Neural cell (in vitro differentiated cells): ENCODE data around the gene CACNA1C. TPM values are rescaled to one million over a fixed set of nuclear protein-coding genes. Genes with fewer than 3 reads are reported as not detected.

ENCODE experiments used
- H2AFZ ChIP-seq: fragments of 200-600, 300-800 bp; sonication (generic), shearing (Covaris generic); 2 replicates; pipeline ENCODE4 v1.6.0; 2014; ENCODE audit warnings: low read depth, mild to moderate bottlenecking, antibody characterized with exemption, low read length, moderate library complexity
- H3F3A ChIP-seq: fragments of 200-600 bp; shearing (Covaris generic); 2 replicates; pipeline ENCODE4 v1.6.1; 2016; ENCODE audit warnings: mild to moderate bottlenecking, moderate library complexity, mixed read lengths, antibody characterized with exemption, low read length; ENCODE audit not compliant: insufficient read depth, poor library complexity, severe bottlenecking
- H3K27ac ChIP-seq: fragments of 200-600, 300-800 bp; sonication (generic), shearing (Covaris generic); 2 replicates; pipeline ENCODE4 v1.5.1; 2014; ENCODE audit warnings: mild to moderate bottlenecking, low read length, moderate library complexity
- H3K27me3 ChIP-seq: fragments of 300-800, 200-600 bp; sonication (generic), shearing (Covaris generic); 2 replicates; pipeline ENCODE4 v1.6.0; 2014; ENCODE audit warnings: mild to moderate bottlenecking, low read depth, low read length, moderate library complexity; ENCODE audit not compliant: insufficient read depth
- H3K36me3 ChIP-seq: fragments of 300-800, 200-600 bp; sonication (generic), shearing (Covaris generic); 2 replicates; pipeline ENCODE4 v1.5.1; 2014; ENCODE audit warnings: mild to moderate bottlenecking, antibody characterized with exemption, low read length, moderate library complexity; ENCODE audit not compliant: insufficient read depth
- H3K4me2 ChIP-seq: fragments of 300-800, 200-600 bp; sonication (generic), shearing (Covaris generic); 2 replicates; pipeline ENCODE4 v1.6.0; 2014; ENCODE audit warnings: mild to moderate bottlenecking, low read length
- H3K4me3 ChIP-seq: fragments of 300-800, 200-600 bp; sonication (generic), shearing (Covaris generic); 2 replicates; pipeline ENCODE4 v1.5.1; 2014; ENCODE audit warnings: mild to moderate bottlenecking, low read length, moderate library complexity
- H3K79me2 ChIP-seq: fragments of 200-600 bp; shearing (Covaris generic); replicated peaks from 2 replicates; pipeline ENCODE4 v1.6.0; 2014; ENCODE audit warnings: mild to moderate bottlenecking, low read length, moderate library complexity; ENCODE audit not compliant: insufficient read depth
- H3K9ac ChIP-seq: fragments of 300-800, 200-600 bp; sonication (generic), shearing (Covaris generic); 2 replicates; pipeline ENCODE4 v1.6.1; 2016; ENCODE audit warnings: mild to moderate bottlenecking, low read length, mixed read lengths
- H3K9me2 ChIP-seq: fragments of 200-600 bp; shearing (Covaris generic); 2 replicates; pipeline ENCODE4 v1.6.1; 2016; ENCODE audit warnings: mild to moderate bottlenecking, low read length, mixed read lengths; ENCODE audit not compliant: insufficient read depth
- H3K9me3 ChIP-seq: fragments of 200-600, 300-800 bp; sonication (generic), shearing (Covaris generic); 2 replicates; pipeline ENCODE4 v1.6.1; 2016; ENCODE audit warnings: mild to moderate bottlenecking, mixed run types, low read length, moderate library complexity, mixed read lengths
- H4K20me1 ChIP-seq: fragments of 200-600 bp; shearing (Covaris generic); 2 replicates; pipeline ENCODE4 v1.6.1; 2016; ENCODE audit warnings: mild to moderate bottlenecking, mixed run types; ENCODE audit not compliant: insufficient read depth
- EP300 ChIP-seq: fragments of 450-650 bp; conservative IDR thresholded peaks from 2 replicates; pipeline ENCODE4 v1.6.1; 2014; ENCODE audit warnings: antibody characterized with exemption, mild to moderate bottlenecking, moderate library complexity; ENCODE audit not compliant: poor library complexity, severe bottlenecking
- EZH2 ChIP-seq: fragments of 200-600, 300-800 bp; shearing (Covaris generic), sonication (generic); IDR thresholded peaks from 2 replicates; pipeline ENCODE4 v1.6.1; 2014; ENCODE audit warnings: antibody characterized with exemption, low read length, borderline replicate concordance, mild to moderate bottlenecking; ENCODE audit not compliant: insufficient read depth, poor library complexity, severe bottlenecking
- MXI1 ChIP-seq: fragments of 450-650 bp; conservative IDR thresholded peaks from 2 replicates; pipeline ENCODE4 v1.6.1; 2014; ENCODE audit warnings: antibody characterized with exemption, mild to moderate bottlenecking; ENCODE audit not compliant: poor library complexity, severe bottlenecking
- POLR2AphosphoS5 ChIP-seq: IDR thresholded peaks from 2 replicates; pipeline ENCODE4 v1.6.1; 2012
- RAD21 ChIP-seq: fragments of 450-650 bp; conservative IDR thresholded peaks from 2 replicates; pipeline ENCODE4 v1.6.1; 2014; ENCODE audit warnings: antibody characterized with exemption, mild to moderate bottlenecking, moderate library complexity
- SMC3 ChIP-seq: fragments of 450-650 bp; conservative IDR thresholded peaks from 2 replicates; pipeline ENCODE4 v1.6.1; 2014; ENCODE audit warnings: antibody characterized with exemption, mild to moderate bottlenecking, moderate library complexity; ENCODE audit not compliant: poor library complexity
- TAF1 ChIP-seq: IDR thresholded peaks from 2 replicates; pipeline ENCODE4 v1.6.1; 2012; ENCODE audit warnings: low read depth
- polyA plus RNA-seq: library from polyadenylated mRNA; depleted of rRNA; stranded (reverse); fragments of >200 nt; gene quantifications from 2 replicates; pipeline ENCODE4 v1.2.3, GENCODE V29; 2014
- TF ChIP-seq, protein P1 (sequence below): fragments of 450-650 bp; IDR thresholded peaks from 2 replicates; pipeline ENCODE4 v1.5.1; 2014; ENCODE audit warnings: antibody characterized with exemption, mild to moderate bottlenecking, moderate library complexity; ENCODE audit not compliant: poor library complexity, severe bottlenecking
- TF ChIP-seq, protein P2 (sequence below): IDR thresholded peaks from 2 replicates; pipeline ENCODE4 v1.6.1; 2012; ENCODE audit warnings: borderline replicate concordance

Gene CACNA1C
- polyA plus RNA-seq, 1 donor from 2014 or later: 9.7 TPM

DNA sequence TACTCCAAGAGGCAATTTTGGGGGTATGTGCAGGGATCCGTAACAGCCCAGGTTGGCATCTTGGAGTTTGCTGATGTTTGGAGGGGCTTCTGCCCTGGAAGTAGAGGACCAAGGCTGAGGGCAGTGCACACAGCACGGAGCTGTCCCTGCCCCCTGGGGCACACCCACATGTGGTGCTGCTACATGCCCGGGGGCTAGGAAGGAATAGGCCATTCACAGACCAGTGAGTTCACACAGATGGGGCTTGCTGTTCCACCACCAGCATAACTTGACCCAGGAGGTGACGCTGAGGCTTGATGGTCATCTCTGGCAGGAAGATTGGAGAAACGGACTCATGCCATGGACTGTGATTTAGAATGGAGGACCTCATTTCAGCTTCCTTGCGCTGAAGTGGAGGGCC, 510.9 kb downstream of the CACNA1C start:
- Histone ChIP-seq H3K27me3 (no peaks in the 10 kb centered on the region), H3K4me3 (no peak overlapping the region), H3F3A (no peaks in the 10 kb centered on the region), H2AFZ (no peak overlapping the region), H3K9me2 (no peaks in the 10 kb centered on the region), H3K79me2 (no peaks in the 10 kb centered on the region), H3K36me3 (no peaks in the 10 kb centered on the region), H3K9ac (no peak overlapping the region), H3K9me3 (no peaks in the 10 kb centered on the region), H3K27ac (no peak overlapping the region), H4K20me1 (no peaks in the 10 kb centered on the region), H3K4me2 (no peak overlapping the region)
- TF ChIP-seq SMC3 (no peak), EP300 (no peak), MXI1 (no peak), TAF1 (no peak), RAD21 (no peak), EZH2 (no peak), POLR2AphosphoS5 (no peak)
- TF ChIP-seq, protein P1, sequence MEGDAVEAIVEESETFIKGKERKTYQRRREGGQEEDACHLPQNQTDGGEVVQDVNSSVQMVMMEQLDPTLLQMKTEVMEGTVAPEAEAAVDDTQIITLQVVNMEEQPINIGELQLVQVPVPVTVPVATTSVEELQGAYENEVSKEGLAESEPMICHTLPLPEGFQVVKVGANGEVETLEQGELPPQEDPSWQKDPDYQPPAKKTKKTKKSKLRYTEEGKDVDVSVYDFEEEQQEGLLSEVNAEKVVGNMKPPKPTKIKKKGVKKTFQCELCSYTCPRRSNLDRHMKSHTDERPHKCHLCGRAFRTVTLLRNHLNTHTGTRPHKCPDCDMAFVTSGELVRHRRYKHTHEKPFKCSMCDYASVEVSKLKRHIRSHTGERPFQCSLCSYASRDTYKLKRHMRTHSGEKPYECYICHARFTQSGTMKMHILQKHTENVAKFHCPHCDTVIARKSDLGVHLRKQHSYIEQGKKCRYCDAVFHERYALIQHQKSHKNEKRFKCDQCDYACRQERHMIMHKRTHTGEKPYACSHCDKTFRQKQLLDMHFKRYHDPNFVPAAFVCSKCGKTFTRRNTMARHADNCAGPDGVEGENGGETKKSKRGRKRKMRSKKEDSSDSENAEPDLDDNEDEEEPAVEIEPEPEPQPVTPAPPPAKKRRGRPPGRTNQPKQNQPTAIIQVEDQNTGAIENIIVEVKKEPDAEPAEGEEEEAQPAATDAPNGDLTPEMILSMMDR: no peak
- TF ChIP-seq, protein P2, sequence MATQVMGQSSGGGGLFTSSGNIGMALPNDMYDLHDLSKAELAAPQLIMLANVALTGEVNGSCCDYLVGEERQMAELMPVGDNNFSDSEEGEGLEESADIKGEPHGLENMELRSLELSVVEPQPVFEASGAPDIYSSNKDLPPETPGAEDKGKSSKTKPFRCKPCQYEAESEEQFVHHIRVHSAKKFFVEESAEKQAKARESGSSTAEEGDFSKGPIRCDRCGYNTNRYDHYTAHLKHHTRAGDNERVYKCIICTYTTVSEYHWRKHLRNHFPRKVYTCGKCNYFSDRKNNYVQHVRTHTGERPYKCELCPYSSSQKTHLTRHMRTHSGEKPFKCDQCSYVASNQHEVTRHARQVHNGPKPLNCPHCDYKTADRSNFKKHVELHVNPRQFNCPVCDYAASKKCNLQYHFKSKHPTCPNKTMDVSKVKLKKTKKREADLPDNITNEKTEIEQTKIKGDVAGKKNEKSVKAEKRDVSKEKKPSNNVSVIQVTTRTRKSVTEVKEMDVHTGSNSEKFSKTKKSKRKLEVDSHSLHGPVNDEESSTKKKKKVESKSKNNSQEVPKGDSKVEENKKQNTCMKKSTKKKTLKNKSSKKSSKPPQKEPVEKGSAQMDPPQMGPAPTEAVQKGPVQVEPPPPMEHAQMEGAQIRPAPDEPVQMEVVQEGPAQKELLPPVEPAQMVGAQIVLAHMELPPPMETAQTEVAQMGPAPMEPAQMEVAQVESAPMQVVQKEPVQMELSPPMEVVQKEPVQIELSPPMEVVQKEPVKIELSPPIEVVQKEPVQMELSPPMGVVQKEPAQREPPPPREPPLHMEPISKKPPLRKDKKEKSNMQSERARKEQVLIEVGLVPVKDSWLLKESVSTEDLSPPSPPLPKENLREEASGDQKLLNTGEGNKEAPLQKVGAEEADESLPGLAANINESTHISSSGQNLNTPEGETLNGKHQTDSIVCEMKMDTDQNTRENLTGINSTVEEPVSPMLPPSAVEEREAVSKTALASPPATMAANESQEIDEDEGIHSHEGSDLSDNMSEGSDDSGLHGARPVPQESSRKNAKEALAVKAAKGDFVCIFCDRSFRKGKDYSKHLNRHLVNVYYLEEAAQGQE: no peak

DNA sequence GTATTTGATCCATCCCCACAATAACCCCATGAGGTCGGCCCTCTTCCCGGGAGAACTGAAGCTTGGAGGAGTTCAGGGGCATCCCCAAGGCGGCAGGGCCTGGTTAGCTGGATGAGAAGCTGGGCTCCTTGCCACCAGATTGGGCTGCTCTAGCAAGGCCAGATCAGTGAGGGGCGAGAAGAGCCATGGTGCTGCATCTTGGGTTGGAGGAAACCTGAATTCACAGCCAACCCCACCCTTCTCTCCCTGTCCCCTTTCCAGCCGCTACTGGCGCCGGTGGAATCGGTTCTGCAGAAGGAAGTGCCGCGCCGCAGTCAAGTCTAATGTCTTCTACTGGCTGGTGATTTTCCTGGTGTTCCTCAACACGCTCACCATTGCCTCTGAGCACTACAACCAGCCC, 513.4 kb downstream of the CACNA1C start:
- Histone ChIP-seq H3K9me3 (no peaks in the 10 kb centered on the region), H3K27me3 (no peaks in the 10 kb centered on the region), H3K27ac (no peak overlapping the region), H3K9me2 (no peaks in the 10 kb centered on the region), H3K4me3 (no peak overlapping the region), H3F3A (no peaks in the 10 kb centered on the region), H2AFZ (no peak overlapping the region), H3K4me2 (no peak overlapping the region), H3K36me3 (no peaks in the 10 kb centered on the region), H3K9ac (no peak overlapping the region), H3K79me2 (no peaks in the 10 kb centered on the region), H4K20me1 (no peaks in the 10 kb centered on the region)
- TF ChIP-seq SMC3 (no peak), RAD21 (no peak), EP300 (no peak), EZH2 (no peak), MXI1 (no peak), POLR2AphosphoS5 (no peak), TAF1 (no peak)
- TF ChIP-seq, protein P1: no peak
- TF ChIP-seq, protein P2: no peak
